GM21529 (cell line): ENCODE data around the gene GRIA4.
"Not testable (repeated sequence)": the region's sequence is repeated elsewhere in the genome, so short reads cannot be mapped to it uniquely, and the experiment has no call there.

Experiments used
- ATAC-seq: cut with Tn5 transposase; IDR thresholded peaks from one replicate; pipeline ENCODE4 v1.9.1; 2021; ENCODE audit not compliant: unreplicated experiment

Gene GRIA4

DNA sequence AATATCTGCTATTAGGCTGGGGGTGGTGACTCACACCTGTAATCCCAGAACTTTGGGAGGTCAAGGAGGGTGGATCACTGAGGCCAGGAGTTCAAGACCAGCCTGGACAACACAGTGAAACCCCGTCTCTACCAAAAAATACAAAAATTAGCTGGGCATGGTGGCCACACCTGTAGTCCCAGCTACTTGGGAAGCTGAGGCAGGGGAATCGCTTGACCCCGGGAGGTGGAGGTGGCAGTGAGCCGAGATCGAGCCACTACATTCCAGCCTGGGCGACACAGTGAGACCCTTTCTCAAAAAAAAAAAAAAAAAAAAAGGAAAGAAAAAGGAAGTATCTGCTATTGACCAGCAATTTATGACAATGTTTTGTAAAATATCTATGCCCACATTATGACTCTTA is 176.0 kb downstream of the GRIA4 start:
- ATAC-seq: not testable (repeated sequence)

DNA sequence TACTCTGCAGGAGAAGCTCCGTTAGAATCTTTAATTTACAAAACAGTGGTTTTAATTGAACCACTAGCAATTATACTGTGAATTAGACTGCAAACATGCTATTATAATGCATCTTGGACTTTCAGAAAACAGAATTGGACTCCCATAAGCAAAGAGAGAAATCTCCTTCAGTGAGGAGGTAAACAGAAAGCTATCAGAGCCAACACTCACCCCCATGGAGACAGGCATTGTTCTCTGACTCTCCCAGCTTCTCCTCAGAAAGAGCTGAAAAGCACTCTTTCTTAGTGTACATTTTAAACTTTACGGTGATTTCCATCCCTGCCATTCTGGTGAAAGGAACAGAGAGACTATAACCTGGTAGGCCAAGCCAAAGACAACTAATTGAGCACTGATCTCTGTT is 176.9 kb downstream of the GRIA4 start:
- no peak for ATAC-seq

DNA sequence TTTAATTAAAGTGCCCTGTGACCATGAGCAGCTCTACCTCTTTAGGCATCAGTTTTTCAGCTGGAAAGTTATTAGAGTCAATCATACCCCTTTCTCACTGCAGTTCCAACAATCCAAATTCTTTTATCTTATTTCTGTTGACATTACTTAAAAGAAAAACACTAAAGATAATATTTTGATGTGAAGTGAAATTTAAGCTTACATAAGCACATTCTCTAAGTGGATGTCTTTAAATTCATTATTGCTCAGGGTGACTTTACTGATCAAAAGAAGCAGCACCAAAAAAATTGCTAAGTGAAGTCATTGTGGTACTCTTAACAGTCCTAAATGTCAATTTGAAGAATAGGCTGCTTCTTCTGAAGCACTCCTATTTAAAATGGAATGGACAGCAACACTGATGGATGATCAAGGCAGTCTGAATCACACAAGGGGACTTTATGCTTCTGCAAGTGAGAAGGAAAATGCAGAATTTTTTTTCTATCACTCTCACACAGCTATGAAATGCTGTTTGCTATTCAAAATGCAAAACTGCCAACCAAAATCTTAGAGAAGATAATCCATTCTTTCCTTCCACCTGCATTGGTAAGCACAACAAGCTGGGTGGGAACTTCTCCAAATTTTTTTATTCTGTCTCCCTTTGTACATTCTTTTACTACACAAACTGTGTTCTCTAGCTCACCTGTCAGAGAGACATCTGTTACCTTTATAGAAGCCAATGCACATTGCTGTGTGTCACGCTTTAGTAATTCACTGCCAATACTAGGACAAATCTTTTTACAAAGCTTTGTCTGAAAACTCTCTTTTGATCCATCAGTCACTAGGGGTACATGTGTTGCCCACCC is 179.9 kb downstream of the GRIA4 start:
- no peak for ATAC-seq

DNA sequence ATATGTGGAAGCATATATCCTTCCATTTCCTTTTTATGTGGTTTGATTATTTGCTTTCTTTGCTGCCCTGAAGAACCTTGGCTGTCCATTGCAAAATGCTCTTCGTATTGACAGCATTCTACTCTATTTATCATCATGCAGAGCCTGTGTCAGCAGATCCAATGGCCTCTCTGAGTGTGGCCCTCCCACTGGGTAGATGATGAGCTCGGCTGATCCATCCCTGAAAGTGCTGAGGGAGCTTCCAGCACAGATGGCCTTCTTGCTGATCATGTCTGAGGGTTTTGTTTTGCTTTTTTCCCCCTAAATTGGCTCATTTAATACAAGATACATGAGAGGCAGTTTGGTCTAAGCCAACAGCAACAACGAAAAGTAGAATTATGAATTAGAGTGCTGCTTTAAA is 181.0 kb downstream of the GRIA4 start:
- no peak for ATAC-seq

DNA sequence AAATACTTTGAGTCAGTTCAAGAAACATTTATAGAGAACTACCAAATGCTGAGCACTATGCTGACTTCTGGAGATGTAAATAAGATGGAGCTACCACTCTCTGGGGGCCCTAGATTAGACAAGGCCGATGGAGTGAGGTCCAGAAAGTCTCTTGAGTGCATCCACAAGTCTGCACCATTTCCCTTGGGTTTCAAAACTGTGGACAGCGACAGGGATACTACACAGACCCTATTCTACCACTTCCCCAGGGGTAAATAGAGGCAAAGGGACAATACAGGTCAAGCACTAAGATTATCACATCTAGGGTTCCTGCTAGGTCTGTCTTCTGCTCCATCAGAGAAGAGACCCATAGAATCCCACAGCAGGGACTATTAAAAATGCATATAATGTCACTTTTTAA is 183.2 kb downstream of the GRIA4 start:
- ATAC-seq: no peak

DNA sequence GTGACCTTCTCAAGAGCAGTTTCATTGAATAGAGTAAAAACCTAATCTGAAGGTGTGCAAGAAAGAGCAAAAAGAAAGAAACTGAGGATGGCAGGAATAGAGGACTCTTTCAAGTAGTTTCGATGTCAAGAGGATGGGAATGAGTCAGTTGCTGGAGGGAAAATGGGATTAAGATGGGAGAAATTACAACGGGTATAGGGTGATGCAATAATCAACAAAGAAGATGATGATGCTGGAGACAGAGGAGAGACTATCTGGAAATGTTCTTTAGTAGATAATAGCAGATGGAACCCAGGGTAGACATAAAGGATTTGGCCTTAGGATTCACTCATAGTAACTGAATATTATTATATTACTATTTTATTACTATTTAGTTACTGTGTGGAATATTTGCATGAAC is 189.4 kb downstream of the GRIA4 start:
- no peak for ATAC-seq

DNA sequence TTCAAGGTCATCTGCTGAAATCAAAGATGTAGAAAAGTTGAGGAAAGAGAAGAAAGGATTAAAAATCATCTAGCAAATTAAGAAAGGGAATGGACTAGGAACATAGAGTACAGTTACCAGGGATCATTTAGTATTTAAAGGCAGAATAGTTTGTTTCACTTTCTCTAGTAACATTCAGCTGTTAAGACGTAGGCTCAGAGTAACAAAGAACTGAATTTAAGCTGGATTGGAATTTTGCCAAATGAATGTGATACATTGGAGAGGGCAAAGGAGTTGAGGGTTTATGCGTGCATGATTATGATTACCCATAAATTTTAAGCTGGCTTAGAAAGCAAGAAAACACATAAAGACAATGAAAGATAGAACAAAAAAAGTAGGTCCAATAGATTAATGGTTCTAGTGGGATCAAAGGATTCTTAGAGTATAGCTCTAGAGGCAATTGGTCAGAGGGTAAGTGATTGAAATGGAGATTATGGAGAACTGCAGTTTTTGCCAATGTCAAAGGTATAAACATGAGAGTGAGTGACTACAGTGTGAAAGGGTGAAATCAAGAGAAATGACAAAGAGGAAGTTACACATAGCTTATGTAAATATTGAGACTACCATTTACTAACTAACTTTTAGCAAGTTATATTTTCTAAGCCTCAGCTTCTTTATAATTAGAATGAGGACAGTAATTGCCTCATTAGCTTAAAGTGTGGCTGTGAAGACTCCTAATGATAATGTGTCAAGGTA is 190.0 kb downstream of the GRIA4 start:
- ATAC-seq: no peak

DNA sequence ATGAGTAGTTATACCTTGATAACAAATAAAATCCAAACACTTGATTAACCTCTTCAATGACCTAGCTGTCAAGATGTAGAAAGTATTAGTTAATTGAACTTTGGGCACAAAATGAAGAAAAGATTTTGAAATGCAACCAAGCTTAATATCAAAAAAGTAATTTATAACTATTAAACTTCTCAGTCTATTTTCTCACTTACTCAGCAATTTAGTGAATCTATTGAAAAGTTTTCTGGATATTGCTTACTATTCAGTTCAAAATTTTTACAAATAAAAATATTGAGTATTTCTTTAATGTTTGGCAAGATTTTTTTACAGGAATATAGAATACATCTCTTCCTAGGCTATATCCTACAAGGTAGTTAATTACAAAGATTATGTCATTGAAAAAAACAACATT is 192.5 kb downstream of the GRIA4 start:
- ATAC-seq: no peak

DNA sequence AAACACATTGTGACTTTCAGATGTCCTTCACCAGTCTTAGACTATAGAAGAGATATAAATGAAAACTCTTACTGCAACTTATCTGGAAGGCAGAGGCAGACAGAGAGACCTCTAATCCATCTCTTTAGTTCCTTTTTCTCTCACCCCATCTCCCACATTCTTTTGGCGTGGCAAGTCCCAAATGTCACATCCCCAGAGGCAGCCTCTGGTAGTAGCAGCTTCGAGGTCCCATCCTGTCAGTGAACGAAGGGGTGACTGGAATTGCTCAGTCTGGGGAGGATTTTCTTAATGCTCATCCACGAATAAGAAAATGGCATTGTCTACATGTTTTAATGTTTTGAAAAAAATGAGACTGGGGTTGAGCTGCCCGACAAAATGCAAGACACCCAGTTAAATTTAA is 201.4 kb downstream of the GRIA4 start:
- no peak for ATAC-seq

DNA sequence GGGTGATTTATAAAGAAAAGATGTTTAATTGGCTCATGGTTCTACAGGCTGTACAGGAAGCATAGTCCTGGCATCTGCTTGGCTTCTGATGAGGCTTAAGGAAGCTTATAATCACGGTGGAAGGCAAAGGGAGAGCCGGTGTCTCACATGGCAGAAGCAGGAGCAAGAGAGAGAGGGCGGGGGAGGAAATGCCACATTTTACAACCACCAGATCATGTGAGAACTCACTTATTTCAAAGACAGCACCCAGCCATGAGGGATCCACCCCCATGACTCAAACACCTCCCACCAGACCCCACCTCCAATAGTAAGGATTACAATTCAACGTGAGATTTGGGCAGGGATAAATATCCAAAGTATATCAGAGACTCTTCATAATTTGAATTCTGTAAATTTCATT is 211.5 kb downstream of the GRIA4 start:
- no peak for ATAC-seq

DNA sequence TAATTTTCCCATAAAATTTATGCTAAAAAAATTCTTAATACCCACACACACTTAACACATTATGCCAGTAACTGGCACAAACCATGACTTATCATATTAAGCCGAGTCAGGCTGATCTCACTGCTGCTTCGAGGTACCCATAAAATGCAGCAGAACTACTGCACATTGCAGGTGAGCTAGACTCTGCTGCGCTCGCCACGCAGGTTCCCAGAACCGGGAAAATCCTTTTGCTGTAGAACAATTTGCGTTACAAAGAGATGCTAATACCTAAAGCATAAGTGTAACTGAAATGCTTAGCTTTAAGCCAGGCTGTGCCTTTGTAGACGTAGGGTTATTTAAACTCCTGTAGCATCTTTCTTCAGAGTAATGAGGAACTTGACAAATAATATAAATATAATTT is 211.9 kb downstream of the GRIA4 start:
- ATAC-seq: no peak

DNA sequence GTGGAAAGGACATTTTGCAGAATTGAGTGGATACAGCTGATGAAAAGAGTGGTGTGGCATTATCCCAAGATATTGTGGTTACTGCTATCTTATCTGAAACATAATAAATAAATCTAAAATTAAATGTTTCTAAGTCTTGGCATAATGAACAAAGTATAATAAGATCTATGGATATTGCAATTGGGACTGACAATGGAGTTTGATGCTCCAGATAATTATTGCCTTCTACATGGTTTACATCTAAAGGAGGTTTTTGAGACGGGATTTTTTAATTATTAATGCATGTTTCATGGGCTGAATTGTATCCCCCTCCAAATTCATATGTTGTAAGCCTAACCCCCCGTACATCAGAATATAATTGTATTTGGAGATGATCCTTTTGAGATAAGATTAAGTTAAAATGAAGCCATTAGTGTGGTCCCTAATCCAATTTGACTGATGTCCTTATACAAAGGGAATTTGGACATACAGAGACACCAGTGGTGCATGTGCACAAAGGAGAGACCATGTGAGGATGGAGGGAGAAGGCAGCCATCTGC is 213.7 kb downstream of the GRIA4 start:
- no peak for ATAC-seq

DNA sequence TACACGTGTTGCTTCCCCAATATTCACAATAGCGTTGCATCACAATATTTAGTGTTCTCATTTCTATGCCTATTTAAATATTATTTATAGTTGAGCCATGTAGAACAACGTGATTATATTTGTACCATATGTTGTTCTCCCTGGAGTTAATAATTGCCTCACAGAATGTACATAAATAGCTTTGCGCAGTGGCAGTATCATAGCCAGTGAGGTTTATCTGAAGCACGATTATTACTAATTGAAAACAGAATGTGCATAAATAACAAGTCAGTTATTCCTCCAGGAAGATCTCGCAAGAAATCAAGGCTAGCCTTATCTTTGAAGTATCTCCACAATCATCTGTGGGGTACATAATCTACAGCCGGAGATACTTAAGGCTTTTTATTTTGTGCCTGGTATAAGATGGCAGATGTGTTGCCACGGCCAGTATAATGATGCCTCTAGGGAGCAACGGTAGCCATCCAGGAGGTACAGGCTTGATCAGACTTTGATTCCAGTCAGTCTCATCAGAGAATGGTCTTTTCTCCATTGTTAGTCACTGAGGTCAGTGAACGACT is 214.7 kb downstream of the GRIA4 start:
- ATAC-seq: no peak

DNA sequence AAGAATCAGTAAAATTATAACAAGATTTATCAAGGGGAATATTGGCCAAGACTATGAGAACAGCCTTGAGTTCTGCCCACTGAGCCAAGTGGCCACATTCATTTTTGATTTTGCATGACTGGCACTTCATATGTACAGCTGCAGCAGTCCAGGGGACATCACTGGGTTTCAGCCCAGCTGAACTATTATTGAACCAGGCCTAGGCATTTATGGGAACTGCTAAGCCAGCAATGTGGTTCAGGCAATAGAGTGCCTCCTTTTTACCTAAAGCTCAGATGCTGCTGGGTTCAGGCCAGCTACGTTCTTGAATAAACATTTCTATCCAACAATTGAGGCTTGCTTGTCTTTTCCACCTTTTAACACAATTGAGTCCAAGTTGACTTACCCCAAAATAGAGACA is 215.3 kb downstream of the GRIA4 start:
- ATAC-seq: no peak

DNA sequence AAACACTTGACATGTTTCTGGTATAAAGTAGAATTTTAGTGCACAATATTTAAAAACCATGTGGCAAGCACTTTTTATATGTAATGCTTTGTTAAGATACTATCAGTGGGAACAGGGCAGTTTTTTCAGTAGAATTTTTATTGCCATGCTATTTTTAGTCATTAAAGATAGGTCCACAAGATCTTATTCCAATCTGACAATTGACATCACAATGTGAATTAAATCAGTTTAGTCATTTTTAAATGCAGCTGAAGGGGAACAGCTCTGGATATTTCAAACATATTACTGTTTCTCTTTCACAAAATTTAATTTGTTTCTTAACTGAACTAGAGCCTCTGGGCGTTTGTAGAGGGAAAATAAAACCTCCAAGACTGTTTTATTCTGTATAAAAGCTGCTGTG is 218.0 kb downstream of the GRIA4 start:
- ATAC-seq: no peak

DNA sequence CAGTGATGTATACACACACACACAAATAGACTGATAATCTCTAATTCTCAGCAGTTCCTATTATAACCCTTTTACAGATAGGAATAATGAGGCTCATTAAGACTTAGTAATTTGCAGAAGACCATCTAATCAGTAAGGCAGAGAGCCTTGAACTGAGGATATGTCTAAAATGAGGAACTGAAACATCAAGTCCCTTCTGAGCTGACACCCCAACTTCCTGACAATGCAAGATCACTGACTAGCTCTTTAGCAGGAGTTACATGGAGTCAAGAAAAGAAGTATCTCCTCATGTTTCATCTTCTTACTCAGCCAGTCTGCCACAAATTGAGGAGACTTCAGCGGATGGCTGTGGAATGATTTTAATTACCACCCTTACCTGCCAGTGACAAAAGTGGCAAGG is 219.2 kb downstream of the GRIA4 start:
- ATAC-seq: peak; percentile 99

DNA sequence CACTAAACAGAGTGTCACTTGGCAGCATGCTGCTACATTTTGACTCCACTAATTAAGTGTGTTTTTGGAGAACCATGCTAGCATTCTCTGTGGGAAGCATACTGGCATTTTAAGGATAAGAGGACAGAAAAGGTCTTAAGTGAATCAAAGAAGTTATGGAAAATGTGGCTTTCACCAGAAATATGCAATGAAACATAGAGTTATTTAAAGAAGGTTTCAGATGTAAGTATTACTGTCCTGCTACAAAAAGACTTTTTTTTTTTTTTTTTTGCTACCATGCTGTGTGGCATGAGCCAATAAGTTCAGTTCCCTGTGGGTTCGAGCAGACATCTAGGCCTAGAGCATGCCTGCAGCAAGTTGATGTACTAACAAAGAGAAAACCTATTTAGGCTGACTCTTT is 224.6 kb downstream of the GRIA4 start:
- ATAC-seq: no peak

DNA sequence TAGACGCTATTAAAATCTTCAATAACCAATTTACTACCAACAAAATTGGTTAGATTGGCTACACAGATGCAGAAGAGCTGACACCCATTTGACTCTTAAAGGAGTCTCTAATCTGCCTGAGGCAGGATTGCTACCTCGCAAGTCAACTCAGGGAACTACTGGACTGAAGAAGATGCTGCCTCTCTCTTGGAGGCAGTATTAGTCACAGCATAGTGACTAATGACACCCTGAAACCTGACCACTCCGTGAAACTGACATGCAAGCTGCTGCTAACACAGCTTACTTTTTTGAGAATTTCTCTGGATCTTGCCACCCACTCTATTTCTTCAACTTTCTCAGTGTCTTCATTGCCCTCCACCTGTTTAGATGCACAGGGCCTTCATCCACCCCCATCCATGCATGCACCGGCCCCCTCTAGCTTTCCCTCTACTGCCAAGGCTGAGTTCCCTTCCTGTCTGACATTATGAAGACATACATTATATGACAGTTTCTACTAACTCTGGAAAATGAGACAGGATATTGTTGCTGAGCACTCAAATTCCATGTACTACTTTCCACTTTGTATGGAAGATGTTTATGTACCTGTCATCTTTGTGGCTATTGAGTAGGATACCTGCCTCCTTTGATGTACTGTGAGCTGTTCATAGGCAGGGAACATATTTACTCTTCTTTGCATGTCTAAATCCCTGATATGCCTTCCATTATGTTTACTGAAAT is 229.0 kb downstream of the GRIA4 start:
- ATAC-seq: peak; percentile 70

DNA sequence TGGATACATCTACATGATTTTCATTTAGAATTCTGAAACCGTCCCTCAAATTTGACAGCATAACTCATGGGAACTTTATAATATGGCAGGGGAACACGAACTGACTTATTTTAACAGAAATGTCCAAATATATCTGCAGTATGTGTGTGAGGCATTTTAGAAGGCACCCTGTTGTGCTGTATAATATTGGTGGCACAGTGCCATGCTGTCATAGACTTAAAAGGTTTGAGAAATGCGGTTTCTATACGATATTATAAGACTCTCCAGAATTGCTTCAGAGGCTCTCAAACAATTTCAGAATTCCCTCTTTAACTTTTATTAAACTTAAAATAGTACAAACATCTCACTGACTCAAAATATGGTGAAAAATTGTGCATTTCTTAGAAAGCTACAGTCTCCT is 230.5 kb downstream of the GRIA4 start:
- ATAC-seq: no peak

DNA sequence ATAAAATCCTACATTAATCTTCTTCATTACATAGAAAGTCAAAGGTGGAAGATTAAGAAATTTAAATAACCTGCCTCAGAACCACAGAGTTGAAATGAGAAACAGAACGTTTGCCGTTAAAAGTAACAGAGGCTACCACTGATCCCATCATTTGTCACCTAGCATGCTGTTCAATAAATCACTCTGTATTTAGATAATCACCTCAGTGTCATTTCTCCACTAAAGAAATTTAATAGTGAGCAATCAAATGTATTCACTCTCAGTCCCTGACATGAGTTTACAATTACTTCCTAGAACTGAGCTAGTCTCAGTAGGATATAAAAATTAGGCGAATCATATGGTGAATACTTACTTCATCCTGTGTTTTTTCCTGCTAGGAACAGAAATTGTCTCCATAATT is 242.5 kb downstream of the GRIA4 start:
- no peak for ATAC-seq

DNA sequence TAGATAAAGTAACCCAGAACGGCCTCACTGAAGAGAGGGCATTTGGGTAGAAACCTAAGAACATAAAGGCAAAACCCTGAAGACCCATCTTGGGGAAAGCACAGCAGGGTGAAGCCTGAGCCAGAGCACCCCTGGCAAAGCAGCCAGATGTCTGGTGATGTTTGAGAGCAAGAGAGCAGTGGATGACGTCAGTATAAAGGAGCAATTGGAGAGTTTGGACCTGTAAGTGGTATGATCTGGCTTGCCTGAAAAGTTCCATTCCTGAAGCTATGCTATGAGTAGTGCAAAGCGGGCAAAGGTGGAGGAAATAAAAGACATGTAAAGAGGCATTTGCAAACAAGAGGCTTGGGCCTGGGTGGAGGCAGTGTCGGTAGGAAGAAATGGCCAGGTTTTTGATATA is 244.4 kb downstream of the GRIA4 start:
- no peak for ATAC-seq
